ACC112 (cell line): ENCODE data around the gene SCAMP4.

Experiments used
- H2AFZ ChIP-seq: fragments of 200-600 bp; sonication (generic); one replicate; pipeline ENCODE4 v1.6.0; 2017; ENCODE audit warnings: antibody characterized with exemption, low read length; ENCODE audit not compliant: unreplicated experiment
- H3K27ac ChIP-seq: fragments of 200-600 bp; sonication (generic); 2 replicates; pipeline ENCODE4 v1.5.1; 2014; ENCODE audit warnings: low read depth, mild to moderate bottlenecking, antibody characterized with exemption, low read length, moderate library complexity
- H3K27me3 ChIP-seq: fragments of 200-600 bp; sonication (generic); 2 replicates; pipeline ENCODE4 v1.6.1; 2014; ENCODE audit warnings: mild to moderate bottlenecking, antibody characterized with exemption, low read length, moderate library complexity, mixed read lengths; ENCODE audit not compliant: insufficient read depth
- H3K36me3 ChIP-seq: fragments of 200-600 bp; sonication (generic); 2 replicates; pipeline ENCODE4 v1.6.1; 2016; ENCODE audit warnings: mild to moderate bottlenecking, antibody characterized with exemption, low read length, moderate library complexity, mixed read lengths; ENCODE audit not compliant: insufficient read depth
- H3K4me1 ChIP-seq: fragments of 200-600 bp; sonication (generic); one replicate; pipeline ENCODE4 v1.6.1; 2016; ENCODE audit warnings: low read length, mixed read lengths; ENCODE audit not compliant: insufficient read depth, unreplicated experiment, control insufficient read depth
- H3K4me3 ChIP-seq: fragments of 200-600 bp; sonication (generic); 2 replicates; pipeline ENCODE4 v1.5.1; 2014; ENCODE audit warnings: mild to moderate bottlenecking, low read depth, low read length
- H3K79me2 ChIP-seq: fragments of 200-600 bp; sonication (generic); one replicate; pipeline ENCODE4 v1.6.0; 2016; ENCODE audit warnings: low read length; ENCODE audit not compliant: control insufficient read depth, unreplicated experiment, insufficient read depth

SCAMP4 gene

GRCh38 chr19:1961000-1961883, 56.0 kb downstream of the SCAMP4 start:
- H3K79me2 ChIP-seq = peaks cover 6% of the 10 kb centered on the region
- no peaks in the 10 kb centered on the region for H3K36me3 ChIP-seq

GRCh38 chr19:1962674-1963073, 57.5 kb downstream of the SCAMP4 start:
- Histone ChIP-seq H3K79me2 (peaks cover 6% of the 10 kb centered on the region), H3K27ac (no peak overlapping the region), H3K4me1 (no peaks in the 10 kb centered on the region)

More at GRCh38 chr19:1961000-1961883, 56.0 kb downstream of the SCAMP4 start:
- Histone ChIP-seq H3K4me1 (no peaks in the 10 kb centered on the region), H3K27ac (no peak overlapping the region), H3K27me3 (no peaks in the 10 kb centered on the region), H3K4me3 (no peak overlapping the region), H2AFZ (no peak overlapping the region)

GRCh38 chr19:1967087-1967608, 61.9 kb downstream of the SCAMP4 start:
- Histone ChIP-seq H3K27ac (no peak overlapping the region), H3K36me3 (no peaks in the 10 kb centered on the region), H3K4me3 (no peak overlapping the region), H3K79me2 (peaks cover 3% of the 10 kb centered on the region), H2AFZ (no peak overlapping the region), H3K27me3 (no peaks in the 10 kb centered on the region), H3K4me1 (no peaks in the 10 kb centered on the region)

More at GRCh38 chr19:1962674-1963073, 57.5 kb downstream of the SCAMP4 start:
- Histone ChIP-seq H3K27me3 (no peaks in the 10 kb centered on the region), H3K4me3 (no peak overlapping the region), H3K36me3 (no peaks in the 10 kb centered on the region), H2AFZ (no peak overlapping the region)

- no peak overlapping the region for H2AFZ ChIP-seq
- peaks cover 3% of the 10 kb centered on the region for H3K79me2 ChIP-seq
Measured at GRCh38 chr19:1968279-1969175, 63.3 kb downstream of the SCAMP4 start.

GRCh38 chr19:1969176-1970002, 64.2 kb downstream of the SCAMP4 start:
- Histone ChIP-seq H3K27ac (no peak overlapping the region), H3K36me3 (no peaks in the 10 kb centered on the region), H2AFZ (no peak overlapping the region), H3K4me3 (no peak overlapping the region), H3K27me3 (no peaks in the 10 kb centered on the region), H3K4me1 (no peaks in the 10 kb centered on the region), H3K79me2 (peaks cover 6% of the 10 kb centered on the region)

More at GRCh38 chr19:1968279-1969175, 63.3 kb downstream of the SCAMP4 start:
- Histone ChIP-seq H3K27ac (no peak overlapping the region), H3K36me3 (no peaks in the 10 kb centered on the region), H3K4me3 (no peak overlapping the region), H3K27me3 (no peaks in the 10 kb centered on the region), H3K4me1 (no peaks in the 10 kb centered on the region)

- Histone ChIP-seq H3K79me2 (peaks cover 6% of the 10 kb centered on the region), H2AFZ (no peak overlapping the region), H3K27me3 (no peaks in the 10 kb centered on the region), H3K4me3 (no peak overlapping the region), H3K36me3 (no peaks in the 10 kb centered on the region), H3K27ac (no peak overlapping the region), H3K4me1 (no peaks in the 10 kb centered on the region)
Measured at GRCh38 chr19:1970003-1970805, 65.0 kb downstream of the SCAMP4 start.

- Histone ChIP-seq H3K27me3 (no peaks in the 10 kb centered on the region), H3K36me3 (no peaks in the 10 kb centered on the region), H2AFZ (no peak overlapping the region), H3K4me1 (no peaks in the 10 kb centered on the region), H3K4me3 (no peak overlapping the region), H3K27ac (no peak overlapping the region), H3K79me2 (peaks cover 6% of the 10 kb centered on the region)
Measured at GRCh38 chr19:1970806-1971502, 65.8 kb downstream of the SCAMP4 start.

GRCh38 chr19:1974381-1975161, 69.4 kb downstream of the SCAMP4 start:
- Histone ChIP-seq H3K79me2 (peaks cover 3% of the 10 kb centered on the region), H3K4me1 (no peaks in the 10 kb centered on the region), H3K36me3 (no peaks in the 10 kb centered on the region), H3K27ac (no peak overlapping the region), H3K27me3 (no peaks in the 10 kb centered on the region), H2AFZ (no peak overlapping the region), H3K4me3 (no peak overlapping the region)

GRCh38 chr19:1975162-1975480, 69.9 kb downstream of the SCAMP4 start:
- Histone ChIP-seq H3K4me3 (no peak overlapping the region), H3K27ac (no peak overlapping the region), H3K36me3 (no peaks in the 10 kb centered on the region), H3K4me1 (no peaks in the 10 kb centered on the region), H2AFZ (no peak overlapping the region), H3K79me2 (peaks cover 3% of the 10 kb centered on the region), H3K27me3 (no peaks in the 10 kb centered on the region)
